HL-60 (cell line): ENCODE measurements around the gene ASTN2.

ENCODE experiments used
- POLR2AphosphoS5 ChIP-seq: IDR thresholded peaks from 2 replicates; pipeline ENCODE4 v1.6.1; 2012; ENCODE audit warnings: low read depth
- TF ChIP-seq, protein P1 (sequence below): IDR thresholded peaks from one replicate; pipeline ENCODE4 v1.5.1; 2011; ENCODE audit warnings: low read length, control low read depth, inconsistent platforms; ENCODE audit not compliant: insufficient read depth

DNA sequence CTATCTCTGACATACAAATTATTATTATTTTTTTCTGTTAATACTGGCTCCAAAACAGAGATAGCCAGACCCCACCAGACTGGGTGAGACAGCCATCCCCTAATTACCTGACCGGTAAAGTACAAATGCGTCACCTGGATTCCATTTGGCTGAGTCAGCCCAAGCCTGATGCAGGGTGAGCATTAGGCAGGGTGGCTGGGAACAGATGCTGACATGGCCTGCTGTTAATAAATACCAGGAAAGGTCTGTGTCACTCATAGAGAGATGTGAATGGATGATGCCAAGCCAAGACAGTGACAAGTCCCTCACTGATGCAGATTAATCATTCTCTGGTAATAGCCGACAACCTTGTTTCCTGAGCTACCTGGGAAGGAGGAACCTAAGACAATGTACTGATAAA, 544.3 kb downstream of the ASTN2 start:
- TF ChIP-seq, protein P1, sequence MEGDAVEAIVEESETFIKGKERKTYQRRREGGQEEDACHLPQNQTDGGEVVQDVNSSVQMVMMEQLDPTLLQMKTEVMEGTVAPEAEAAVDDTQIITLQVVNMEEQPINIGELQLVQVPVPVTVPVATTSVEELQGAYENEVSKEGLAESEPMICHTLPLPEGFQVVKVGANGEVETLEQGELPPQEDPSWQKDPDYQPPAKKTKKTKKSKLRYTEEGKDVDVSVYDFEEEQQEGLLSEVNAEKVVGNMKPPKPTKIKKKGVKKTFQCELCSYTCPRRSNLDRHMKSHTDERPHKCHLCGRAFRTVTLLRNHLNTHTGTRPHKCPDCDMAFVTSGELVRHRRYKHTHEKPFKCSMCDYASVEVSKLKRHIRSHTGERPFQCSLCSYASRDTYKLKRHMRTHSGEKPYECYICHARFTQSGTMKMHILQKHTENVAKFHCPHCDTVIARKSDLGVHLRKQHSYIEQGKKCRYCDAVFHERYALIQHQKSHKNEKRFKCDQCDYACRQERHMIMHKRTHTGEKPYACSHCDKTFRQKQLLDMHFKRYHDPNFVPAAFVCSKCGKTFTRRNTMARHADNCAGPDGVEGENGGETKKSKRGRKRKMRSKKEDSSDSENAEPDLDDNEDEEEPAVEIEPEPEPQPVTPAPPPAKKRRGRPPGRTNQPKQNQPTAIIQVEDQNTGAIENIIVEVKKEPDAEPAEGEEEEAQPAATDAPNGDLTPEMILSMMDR, result no peak
- TF ChIP-seq POLR2AphosphoS5, result no peak
